Prostate gland (tissue), 2 donors: ENCODE results near the gene COL13A1. TPM values are rescaled to one million over a fixed set of nuclear protein-coding genes. Genes with fewer than 3 reads are reported as not detected.

Experiments used
- DNase-seq: peaks from one replicate; pipeline ENCODE4 v3.0.0-alpha.2; 2019; ENCODE audit warnings: low spot score
- H3K27ac ChIP-seq, 2 donors: fragments of 200-600 bp; sonication (generic); 2 replicates each; pipeline ENCODE4 v1.5.1; 2017 to 2019
- H3K27me3 ChIP-seq: fragments of 200-600 bp; sonication (generic); replicated peaks from 2 replicates; pipeline ENCODE4 v1.5.1; 2019; ENCODE audit not compliant: insufficient read depth
- H3K36me3 ChIP-seq, 2 donors: fragments of 200-600 bp; sonication (generic); 1 replicate in 1 of 2; 2 replicates in 1 of 2; pipeline versions ENCODE4 v1.5.1 to v1.8.1; 2017 to 2019
- H3K4me1 ChIP-seq: fragments of 200-600 bp; sonication (generic); replicated peaks from 2 replicates; pipeline ENCODE4 v1.5.1; 2019
- H3K4me3 ChIP-seq, 2 donors: fragments of 200-600 bp; sonication (generic); 2 replicates each; pipeline ENCODE4 v1.5.1; 2017 to 2019
- H3K9me3 ChIP-seq: fragments of 200-600 bp; sonication (generic); 2 replicates; pipeline ENCODE4 v1.5.1; 2017
- CTCF ChIP-seq, 4 experiments: fragments of 200-600 bp in 2 of 4; fragments of 450-650 bp in 2 of 4; sonication (generic) in 2 of 4; IDR thresholded peaks; 1 replicate in 3 of 4; 2 replicates in 1 of 4; pipeline ENCODE4 v1.5.1; 2016 to 2019; ENCODE audit warnings: antibody characterized with exemption in 4 of 4, mild to moderate bottlenecking in 2 of 4, moderate library complexity in 2 of 4
- POLR2A ChIP-seq: fragments of 450-650 bp; IDR thresholded peaks from one replicate; pipeline ENCODE4 v1.6.1; 2016; ENCODE audit warnings: antibody characterized with exemption, mild to moderate bottlenecking
- POLR2AphosphoS5 ChIP-seq: sonication (generic); formaldehyde crosslinking; IDR thresholded peaks from one replicate; pipeline ENCODE4 v1.6.1; 2017; ENCODE audit warnings: antibody characterized with exemption
- WGBS: methylation state at CpG from one replicate; pipeline ENCODE4 v1.1.5; 2018; 5-methylcytosine and 5-hydroxymethylcytosine counted together
- intact Hi-C: fragments of 100-400 bp; cut with DNase I; formaldehyde crosslinking; loops from one replicate; pipeline ENCODE4 v1.14.2; 2022
- total RNA-seq, 2 donors: library from RNA; depleted of rRNA; stranded (reverse); fragments of >200 nt; gene quantifications; one replicate each; pipeline ENCODE4 v1.1.0, GENCODE V29; 2016

Gene COL13A1
- total RNA-seq, 2 donors from 2014 or later: 2.1 to 3.0 TPM

- Histone ChIP-seq H3K27me3 (no peaks in the 10 kb centered on the region), H3K4me1 (no peaks in the 10 kb centered on the region), H3K36me3 (no peaks in the 10 kb centered on the region), H3K4me3 (no peak overlapping the region), H3K9me3 (no peaks in the 10 kb centered on the region), H3K27ac (no peak overlapping the region)
- no peak for DNase-seq
- WGBS: 71% methylated on average over 2 of the region's 2 CpGs
- TF ChIP-seq POLR2A (no peak), POLR2AphosphoS5 (peak; percentile 22), CTCF (IDR thresholded peaks at IDR 0.05) (no peak)
- intact Hi-C loops: no loop called here
These were observed 192.6 kb downstream of the COL13A1 start for GRCh38 chr10:69994262-69994661.

DNA sequence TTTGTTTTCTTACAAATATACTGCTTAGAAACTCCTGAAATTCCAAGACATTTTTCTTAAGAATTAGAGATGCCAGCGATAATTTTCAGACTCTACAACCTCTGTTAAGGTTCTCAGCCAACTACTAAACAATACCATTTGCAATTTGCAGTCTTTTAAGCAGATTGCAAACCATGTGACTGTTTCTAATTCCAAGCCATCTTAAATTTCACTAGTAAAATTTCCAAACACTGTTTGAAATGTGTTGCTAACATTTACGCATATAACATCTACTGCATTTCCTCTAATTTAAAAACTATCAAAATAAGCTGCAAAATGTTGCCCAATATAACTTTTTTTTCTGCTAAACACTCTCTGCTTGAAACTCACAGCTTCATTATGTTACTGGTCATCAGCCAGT, 194.9 kb downstream of the COL13A1 start:
- no peak for TF ChIP-seq CTCF (IDR thresholded peaks at IDR 0.05)
- TF ChIP-seq POLR2A: no peak
- no peak for TF ChIP-seq POLR2AphosphoS5
- 27% methylated on average over 2 of the region's 2 CpGs for WGBS

GRCh38 chr10:70000262-70000661, 198.6 kb downstream of the COL13A1 start:
- Histone ChIP-seq H3K4me3 (no peak overlapping the region), H3K4me1 (no peaks in the 10 kb centered on the region), H3K27ac (no peak overlapping the region), H3K9me3 (no peaks in the 10 kb centered on the region), H3K36me3 (no peaks in the 10 kb centered on the region), H3K27me3 (no peaks in the 10 kb centered on the region)
- intact Hi-C loops: no loop called here
- 93% methylated on average over 4 of the region's 4 CpGs for WGBS
- TF ChIP-seq CTCF (IDR thresholded peaks at IDR 0.05) (no peak), POLR2A (no peak), POLR2AphosphoS5 (no peak)
- no peak for DNase-seq

More for the DNA sequence above, 194.9 kb downstream of the COL13A1 start:
- Histone ChIP-seq H3K36me3 (no peaks in the 10 kb centered on the region), H3K9me3 (no peaks in the 10 kb centered on the region), H3K27ac (no peak overlapping the region), H3K27me3 (no peaks in the 10 kb centered on the region), H3K4me1 (no peaks in the 10 kb centered on the region), H3K4me3 (no peak overlapping the region)
- DNase-seq: no peak
- intact Hi-C loops: no loop called here

DNA sequence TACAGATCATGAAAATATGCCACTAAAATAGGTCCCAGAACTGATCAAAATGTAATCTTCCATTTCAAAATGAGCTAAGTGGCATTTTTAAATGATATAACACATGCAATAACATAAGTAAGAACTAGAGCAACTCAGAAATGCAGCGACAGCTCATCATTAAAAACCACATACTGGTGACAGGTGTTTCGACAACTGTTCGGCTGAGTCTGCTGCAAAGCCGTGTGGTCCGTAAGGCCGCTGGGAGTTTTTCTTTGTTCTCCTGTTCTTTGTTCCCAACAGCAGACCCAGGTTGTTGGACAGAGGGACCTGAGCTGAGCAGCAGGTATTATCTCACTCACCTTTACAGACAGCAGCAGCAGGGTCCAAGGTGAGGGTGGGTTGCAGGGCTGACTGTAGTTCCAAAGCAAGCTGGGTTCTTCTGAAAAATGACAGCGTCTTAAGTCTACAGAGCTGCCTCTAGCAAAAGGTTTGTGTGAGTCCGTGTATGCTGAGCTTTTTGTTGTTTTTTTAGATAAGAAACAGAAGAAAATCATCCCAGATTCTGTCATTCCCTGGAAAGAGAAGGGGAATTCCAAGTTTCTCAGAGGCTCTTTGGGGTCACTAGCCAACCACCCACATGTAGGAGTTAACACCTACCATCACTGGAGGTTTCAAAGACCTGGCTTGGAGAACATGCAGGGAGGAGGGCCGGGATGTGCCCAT, 205.6 kb downstream of the COL13A1 start:
- intact Hi-C loops: no loop called here
- Histone ChIP-seq H3K27me3 (no peaks in the 10 kb centered on the region), H3K27ac (no peak overlapping the region), H3K36me3 (no peaks in the 10 kb centered on the region), H3K4me1 (no peaks in the 10 kb centered on the region), H3K4me3 (no peak overlapping the region), H3K9me3 (no peaks in the 10 kb centered on the region)
- no peak for TF ChIP-seq POLR2A
- no peak for TF ChIP-seq POLR2AphosphoS5
- TF ChIP-seq CTCF (IDR thresholded peaks at IDR 0.05): no peak
- 79% methylated on average over 9 of the region's 9 CpGs for WGBS
- no peak for DNase-seq

Other genes with a start within 250 kb of the COL13A1 start
- not detected for gene NEUROG3, start 228.5 kb upstream of the COL13A1 start, total RNA-seq
- 10 to 100 TPM in 1 of 2 donors, 1 to 10 TPM in 1; 6.8 to 13.4 TPM for gene FAM241B, start 171.7 kb upstream of the COL13A1 start, total RNA-seq